Breast epithelium (tissue), 3 donors: ENCODE results near the gene RPSA.

Experiments
- CTCF ChIP-seq, 3 donors: fragments of 450-650 bp; IDR thresholded peaks; one replicate each; pipeline ENCODE4 v1.5.1; 2016 to 2017; ENCODE audit warnings: antibody characterized with exemption in 3 of 3, mild to moderate bottlenecking in 3 of 3, moderate library complexity in 3 of 3
- POLR2A ChIP-seq: fragments of 450-650 bp; IDR thresholded peaks from one replicate; pipeline ENCODE4 v1.6.1; 2016; ENCODE audit warnings: antibody characterized with exemption, mild to moderate bottlenecking, moderate library complexity
- POLR2AphosphoS5 ChIP-seq, 3 donors: sonication (generic); formaldehyde crosslinking; IDR thresholded peaks; one replicate each; pipeline ENCODE4 v1.6.1; 2017; ENCODE audit warnings: antibody characterized with exemption in 3 of 3

DNA sequence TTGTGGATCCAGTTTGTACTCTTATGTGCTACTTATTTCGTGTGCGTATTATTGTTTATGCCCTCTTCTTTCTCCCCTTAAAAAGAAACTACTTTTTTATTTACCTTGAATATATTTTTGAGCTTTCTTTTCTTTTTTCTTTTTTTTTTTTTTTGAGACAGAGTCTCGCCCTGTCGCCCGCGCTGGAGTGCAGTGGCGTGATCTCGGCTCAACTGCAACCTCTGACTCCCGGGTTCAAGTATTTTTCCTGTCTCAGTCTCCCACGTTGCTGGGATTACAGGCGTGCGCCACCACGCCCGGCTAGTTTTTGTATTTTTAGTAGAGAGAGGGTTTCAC, 21.9 kb upstream of the RPSA start:
- TF ChIP-seq CTCF (IDR thresholded peaks at IDR 0.05) (no peak), POLR2A (no peak), POLR2AphosphoS5 (IDR thresholded peaks at IDR 0.05) (no peak)
